ENCODE data around the gene TTC33.
A peak's percentile ranks its signal among the peaks of the same experiment; 100 is the strongest.
"Not testable (repeated sequence)": the region's sequence is repeated elsewhere in the genome, so short reads cannot be mapped to it uniquely, and the experiment has no call there.

The TTC33 gene

GRCh38 chr5:40679913-40680681 is 75.7 kb downstream of the TTC33 start, which contains the start of gene PTGER4:
TSS of gene PTGER4 (plus strand) at chr5:40679915. CDS start at chr5:40680994, 1,079 bp downstream.
- DNase-seq (ENCODE audit: low read depth): no peak

GRCh38 chr5:40679148-40679912 is 76.4 kb downstream of the TTC33 start:
- peak; percentile 76 for DNase-seq (ENCODE audit: low read depth)

- DNase-seq (ENCODE audit: low read depth): peak; percentile 42
Observed at GRCh38 chr5:40678460-40679147, 77.2 kb downstream of the TTC33 start.

- DNase-seq (ENCODE audit: low read depth): peak; percentile 15
Observed at GRCh38 chr5:40678026-40678425, 77.7 kb downstream of the TTC33 start.

- DNase-seq (ENCODE audit: low read depth): no peak
Observed at GRCh38 chr5:40677456-40677855, 78.3 kb downstream of the TTC33 start.

GRCh38 chr5:40676613-40677343 is 79.0 kb downstream of the TTC33 start:
- peak; percentile 64 for DNase-seq (ENCODE audit: low read depth)

GRCh38 chr5:40675396-40676133 is 80.2 kb downstream of the TTC33 start:
- no peak for DNase-seq (ENCODE audit: low read depth)

- no peak for DNase-seq (ENCODE audit: low read depth)
Observed at GRCh38 chr5:40674661-40675235, 81.0 kb downstream of the TTC33 start.

- DNase-seq (ENCODE audit: low read depth): no peak
Observed at GRCh38 chr5:40672425-40672824, 83.3 kb downstream of the TTC33 start.

- peak; percentile 41 for DNase-seq (ENCODE audit: low read depth)
Observed at GRCh38 chr5:40669606-40670390, 86.0 kb downstream of the TTC33 start.

GRCh38 chr5:40667161-40667663 is 88.5 kb downstream of the TTC33 start:
- no peak for DNase-seq (ENCODE audit: low read depth)

- no peak for DNase-seq (ENCODE audit: low read depth)
Observed at GRCh38 chr5:40666657-40667056, 89.1 kb downstream of the TTC33 start.

- no peak for DNase-seq (ENCODE audit: low read depth)
Observed at GRCh38 chr5:40665635-40666298, 90.0 kb downstream of the TTC33 start.

- no peak for DNase-seq (ENCODE audit: low read depth)
Observed at GRCh38 chr5:40660751-40661150, 95.0 kb downstream of the TTC33 start.

GRCh38 chr5:40656766-40657165 is 99.0 kb downstream of the TTC33 start:
- peak; percentile 25 for DNase-seq (ENCODE audit: low read depth)

- not testable (repeated sequence) for DNase-seq (ENCODE audit: low read depth)
Observed at GRCh38 chr5:40656091-40656490, 99.7 kb downstream of the TTC33 start.

- DNase-seq (ENCODE audit: low read depth): no peak
Observed at GRCh38 chr5:40655138-40655537, 100.6 kb downstream of the TTC33 start.

- no peak for DNase-seq (ENCODE audit: low read depth)
Observed at GRCh38 chr5:40654377-40654991, 101.3 kb downstream of the TTC33 start.

Data from amniotic epithelial cell (primary cell).